Measurements from ENCODE around the gene RPS6KA1. TPM values are rescaled to one million over a fixed set of nuclear protein-coding genes. Genes with fewer than 3 reads are reported as not detected.

The RPS6KA1 gene
- total RNA-seq, 1 donor from 2014 or later: 4.9 TPM

DNA sequence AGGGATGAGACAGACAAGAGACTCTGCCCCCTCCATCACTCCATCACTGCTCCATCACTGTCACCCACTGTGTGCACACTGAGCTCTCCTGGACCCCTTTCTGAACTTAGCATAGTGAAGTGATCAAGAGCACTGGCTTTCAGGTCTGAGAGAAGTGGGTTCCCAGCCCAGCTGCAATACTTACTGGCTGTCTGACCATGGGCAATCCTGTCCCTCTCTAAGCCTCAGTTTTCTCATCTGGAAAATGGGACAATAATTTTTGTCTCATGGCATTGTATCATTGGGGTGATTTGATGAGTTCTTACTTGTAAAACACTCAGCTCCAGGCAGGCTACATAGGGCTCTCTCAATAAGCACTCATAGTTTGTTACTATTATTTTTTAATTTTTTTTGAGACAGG is 7.5 kb upstream of the RPS6KA1 start:
- Histone ChIP-seq H3K4me3 (no peak overlapping the region), H3K36me3 (no peaks in the 10 kb centered on the region)
- intact Hi-C loops (cut with micrococcal nuclease): no loop called here

DNA sequence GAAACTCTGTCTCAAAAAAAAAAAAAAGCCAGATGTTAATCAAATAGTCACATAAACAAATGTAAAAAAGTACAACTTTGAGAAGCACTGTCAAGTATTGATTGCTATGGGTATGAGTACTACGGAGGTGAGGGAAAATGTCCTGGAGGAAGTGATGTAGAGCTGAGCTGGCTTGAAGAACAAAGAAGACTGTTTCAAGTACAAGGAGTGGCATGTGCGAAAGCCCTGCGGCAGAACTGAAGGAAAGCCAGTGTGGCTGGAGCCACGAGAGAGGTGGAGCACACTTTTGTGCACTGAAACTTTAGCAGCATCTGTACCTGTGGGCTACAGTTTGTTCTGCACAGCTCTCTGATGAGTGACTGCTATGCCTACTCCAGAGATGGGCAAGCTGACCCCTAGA is 5.4 kb upstream of the RPS6KA1 start:
- TF ChIP-seq, protein P1, sequence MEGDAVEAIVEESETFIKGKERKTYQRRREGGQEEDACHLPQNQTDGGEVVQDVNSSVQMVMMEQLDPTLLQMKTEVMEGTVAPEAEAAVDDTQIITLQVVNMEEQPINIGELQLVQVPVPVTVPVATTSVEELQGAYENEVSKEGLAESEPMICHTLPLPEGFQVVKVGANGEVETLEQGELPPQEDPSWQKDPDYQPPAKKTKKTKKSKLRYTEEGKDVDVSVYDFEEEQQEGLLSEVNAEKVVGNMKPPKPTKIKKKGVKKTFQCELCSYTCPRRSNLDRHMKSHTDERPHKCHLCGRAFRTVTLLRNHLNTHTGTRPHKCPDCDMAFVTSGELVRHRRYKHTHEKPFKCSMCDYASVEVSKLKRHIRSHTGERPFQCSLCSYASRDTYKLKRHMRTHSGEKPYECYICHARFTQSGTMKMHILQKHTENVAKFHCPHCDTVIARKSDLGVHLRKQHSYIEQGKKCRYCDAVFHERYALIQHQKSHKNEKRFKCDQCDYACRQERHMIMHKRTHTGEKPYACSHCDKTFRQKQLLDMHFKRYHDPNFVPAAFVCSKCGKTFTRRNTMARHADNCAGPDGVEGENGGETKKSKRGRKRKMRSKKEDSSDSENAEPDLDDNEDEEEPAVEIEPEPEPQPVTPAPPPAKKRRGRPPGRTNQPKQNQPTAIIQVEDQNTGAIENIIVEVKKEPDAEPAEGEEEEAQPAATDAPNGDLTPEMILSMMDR (IDR thresholded peaks at IDR 0.05; ENCODE audit: borderline replicate concordance): no peak
- intact Hi-C loops (cut with micrococcal nuclease): no loop called here
- H3K27ac ChIP-seq (replicated peaks): no peak overlapping the region
- H3K4me1 ChIP-seq: peaks cover 5% of the 10 kb centered on the region
- no peak for DNase-seq
- H3K36me3 ChIP-seq: no peaks in the 10 kb centered on the region
- no peaks in the 10 kb centered on the region for H3K9me3 ChIP-seq (replicated peaks)
- H3K27me3 ChIP-seq (ENCODE audit: low read depth): peaks cover 50% of the 10 kb centered on the region
- no peak overlapping the region for H3K4me3 ChIP-seq

More for the DNA sequence above, 7.5 kb upstream of the RPS6KA1 start:
- Histone ChIP-seq H3K27ac (replicated peaks) (no peak overlapping the region), H3K9me3 (replicated peaks) (no peaks in the 10 kb centered on the region), H3K4me1 (peaks cover 4% of the 10 kb centered on the region), H3K27me3 (ENCODE audit: low read depth) (peaks cover 50% of the 10 kb centered on the region)
- DNase-seq: no peak
- TF ChIP-seq, protein P1 (IDR thresholded peaks at IDR 0.05; ENCODE audit: borderline replicate concordance): no peak

DNA sequence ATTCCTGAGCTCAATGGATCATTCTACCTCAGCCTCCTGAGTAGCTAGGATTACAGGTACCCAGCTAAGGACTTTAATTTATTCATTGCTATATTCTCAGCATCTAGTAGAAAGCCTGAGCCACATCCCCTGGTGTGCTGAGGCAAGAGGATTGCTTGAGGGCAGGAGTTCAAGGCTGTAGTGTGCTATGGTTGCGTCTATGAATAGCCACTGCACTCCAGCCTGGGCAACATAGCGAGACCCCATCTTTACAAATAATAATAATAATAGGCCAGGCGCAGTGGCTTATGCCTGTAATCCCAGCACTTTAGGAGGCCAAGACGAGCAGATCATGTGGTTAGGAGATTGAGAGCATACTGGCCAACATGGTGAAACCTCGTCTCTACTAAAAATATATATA is 3.3 kb upstream of the RPS6KA1 start:
- Histone ChIP-seq H3K4me3 (no peak overlapping the region), H3K4me1 (peaks cover 22% of the 10 kb centered on the region), H3K36me3 (no peaks in the 10 kb centered on the region), H3K27me3 (ENCODE audit: low read depth) (peaks cover 50% of the 10 kb centered on the region), H3K9me3 (replicated peaks) (no peaks in the 10 kb centered on the region), H3K27ac (replicated peaks) (no peak overlapping the region)
- intact Hi-C loops (cut with micrococcal nuclease): no loop called here
- DNase-seq: no peak
- TF ChIP-seq, protein P1 (IDR thresholded peaks at IDR 0.05; ENCODE audit: borderline replicate concordance): no peak

DNA sequence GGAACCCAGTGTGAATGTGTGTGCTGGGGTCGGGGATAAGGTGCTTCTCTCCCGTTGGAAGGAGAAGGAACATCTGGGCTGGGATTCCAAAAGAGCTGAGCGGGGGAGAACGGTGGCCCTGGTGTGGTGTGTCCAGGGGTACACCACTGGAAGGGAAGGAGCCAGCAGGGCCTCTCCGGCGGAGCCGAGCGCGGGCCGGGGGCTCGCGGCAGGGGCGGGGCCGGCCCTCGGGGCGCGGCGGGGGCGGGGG is 231 bp upstream of the RPS6KA1 start:
- intact Hi-C loops (cut with micrococcal nuclease): no loop called here
- Histone ChIP-seq H3K9me3 (replicated peaks) (no peaks in the 10 kb centered on the region), H3K27me3 (ENCODE audit: low read depth) (peaks cover 21% of the 10 kb centered on the region), H3K27ac (replicated peaks) (no peak overlapping the region), H3K4me1 (peaks cover 21% of the 10 kb centered on the region), H3K4me3 (peak overlapping the region; percentile 80), H3K36me3 (no peaks in the 10 kb centered on the region)
- DNase-seq: no peak
- TF ChIP-seq, protein P1 (IDR thresholded peaks at IDR 0.05; ENCODE audit: borderline replicate concordance): no peak

DNA sequence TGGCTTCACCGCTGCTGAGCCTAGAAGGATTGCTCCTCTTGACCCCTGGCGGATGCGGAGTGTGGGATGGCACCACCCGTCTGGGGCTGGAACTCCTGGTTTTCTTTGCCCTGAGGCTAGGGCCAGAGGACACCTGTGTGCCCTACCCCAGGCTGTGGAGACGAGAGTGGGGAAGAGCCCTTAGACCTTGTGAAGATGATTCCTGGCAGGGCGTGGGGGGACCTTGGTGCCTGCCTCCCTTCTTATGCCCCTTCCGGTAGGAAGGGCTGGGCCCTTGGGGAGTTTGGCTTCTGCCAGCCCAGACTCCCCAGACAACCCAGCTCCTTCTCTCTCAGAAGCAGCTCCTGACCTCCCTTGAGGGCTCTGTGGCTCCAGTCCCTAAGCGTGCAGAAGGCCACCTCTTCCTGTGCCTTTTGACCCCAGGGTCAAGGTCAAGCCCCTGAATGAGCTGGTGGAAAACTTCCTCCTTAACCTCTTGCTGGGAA is 891 bp downstream of the RPS6KA1 start:
- Histone ChIP-seq H3K27ac (replicated peaks) (no peak overlapping the region), H3K4me3 (peak overlapping the region; percentile 80), H3K27me3 (ENCODE audit: low read depth) (peaks cover 9% of the 10 kb centered on the region), H3K4me1 (peaks cover 21% of the 10 kb centered on the region), H3K36me3 (no peaks in the 10 kb centered on the region), H3K9me3 (replicated peaks) (no peaks in the 10 kb centered on the region)
- intact Hi-C loops (cut with micrococcal nuclease): no loop called here
- TF ChIP-seq, protein P1 (IDR thresholded peaks at IDR 0.05; ENCODE audit: borderline replicate concordance): no peak
- DNase-seq: no peak

All from left ventricle myocardium inferior (tissue), 1 donor.